ENCODE data around the gene CFAP410. TPM values are rescaled to one million over a fixed set of nuclear protein-coding genes. Genes with fewer than 3 reads are reported as not detected.
"Not testable (repeated sequence)": the region's sequence is repeated elsewhere in the genome, so short reads cannot be mapped to it uniquely, and the experiment has no call there.

Gene CFAP410
- total RNA-seq, 8 experiments from 2014 or later: 12.5 to 19.0 (median 16.7) TPM

DNA sequence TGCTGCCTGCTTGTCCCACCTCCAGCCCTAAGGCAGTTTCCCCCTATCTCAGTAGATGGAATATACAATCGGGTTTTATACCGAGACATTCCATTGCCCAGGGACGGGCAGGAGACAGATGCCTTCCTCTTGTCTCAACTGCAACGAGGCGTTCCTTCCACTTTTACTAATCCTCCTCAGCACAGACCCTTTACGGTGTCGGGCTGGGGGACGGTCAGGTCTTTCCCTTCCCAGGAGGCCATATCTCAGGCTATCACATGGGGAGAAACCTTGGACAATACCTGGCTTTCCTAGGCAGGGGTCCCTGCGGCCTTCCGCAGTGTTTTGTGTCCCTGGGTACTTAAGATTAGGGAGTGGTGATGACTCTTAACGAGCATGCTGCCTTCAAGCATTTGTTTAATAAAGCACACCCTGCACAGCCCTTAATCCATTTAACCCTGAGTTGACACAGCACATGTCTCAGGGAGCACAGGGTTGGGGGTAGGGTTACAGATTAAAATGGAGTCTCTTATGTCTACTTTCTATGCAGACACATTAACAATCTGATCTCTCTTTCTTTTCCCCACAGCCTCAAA, 55.9 kb downstream of the CFAP410 start:
- WGBS, 10 experiments: 80% methylated on average over 1 of the region's 11 CpGs; no CpG with 5 or more reads in 9 of the 10 experiments
- ATAC-seq (replicated peaks in 6 of 8); H3K27ac ChIP-seq; in situ Hi-C loops (cut with MboI; ENCODE audit: low pct_unique_long_range_greater_than_20kb in 2 of 9, low sequenced_read_pairs in 9 of 9, unreplicated experiment in 9 of 9); H3K4me3 ChIP-seq: not testable (repeated sequence)
- H3K4me1 ChIP-seq (replicated peaks in 1 of 2): peaks cover 13% of the 10 kb centered on the region in 2 donors

DNA sequence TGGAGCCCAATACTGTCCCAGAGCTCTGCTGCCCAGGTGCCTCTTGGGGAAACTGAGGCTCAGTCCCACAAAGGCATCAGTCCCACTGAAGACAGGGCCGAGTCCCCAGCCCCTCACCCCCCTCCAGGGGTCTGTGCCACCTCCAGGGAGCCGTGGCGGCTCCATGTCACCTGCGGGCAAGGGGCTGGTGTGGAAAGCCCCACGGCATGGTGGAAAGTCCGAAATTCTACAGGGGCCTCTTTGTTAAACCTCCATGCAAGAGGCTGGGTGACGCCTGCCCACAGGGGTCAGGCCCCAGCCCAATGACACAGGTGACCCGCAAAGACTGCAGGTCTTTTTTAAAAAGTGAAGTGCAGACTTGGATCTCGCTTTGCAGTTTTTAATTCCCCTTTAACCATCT, 56.8 kb downstream of the CFAP410 start:
- in situ Hi-C loops (cut with MboI; ENCODE audit: low pct_unique_long_range_greater_than_20kb in 2 of 9, low sequenced_read_pairs in 9 of 9, unreplicated experiment in 9 of 9): no loop called here
- WGBS, 10 experiments: 80 to 83% methylated on average over 1 to 2 of the region's 9 CpGs; no CpG with 5 or more reads in 8 of the 10 experiments
- H3K27ac ChIP-seq: no peak overlapping the region
- ATAC-seq (replicated peaks in 6 of 8): no peak
- H3K4me1 ChIP-seq (replicated peaks in 1 of 2): peaks cover 13% of the 10 kb centered on the region in 2 donors
- no peak overlapping the region for H3K4me3 ChIP-seq

GRCh38 chr21:44281801-44282200, 57.4 kb downstream of the CFAP410 start:
- ATAC-seq (replicated peaks in 6 of 8): no peak
- 80 to 97% (median 96%) methylated on average over 1 to 5 of the region's 9 CpGs; no CpG with 5 or more reads in 5 of the 10 experiments for WGBS, 10 experiments
- Histone ChIP-seq H3K4me3 (no peak overlapping the region), H3K27ac (no peak overlapping the region), H3K4me1 (replicated peaks in 1 of 2) (peaks cover 13% of the 10 kb centered on the region in 2 donors)
- in situ Hi-C loops (cut with MboI; ENCODE audit: low pct_unique_long_range_greater_than_20kb in 2 of 9, low sequenced_read_pairs in 9 of 9, unreplicated experiment in 9 of 9): no loop called here

DNA sequence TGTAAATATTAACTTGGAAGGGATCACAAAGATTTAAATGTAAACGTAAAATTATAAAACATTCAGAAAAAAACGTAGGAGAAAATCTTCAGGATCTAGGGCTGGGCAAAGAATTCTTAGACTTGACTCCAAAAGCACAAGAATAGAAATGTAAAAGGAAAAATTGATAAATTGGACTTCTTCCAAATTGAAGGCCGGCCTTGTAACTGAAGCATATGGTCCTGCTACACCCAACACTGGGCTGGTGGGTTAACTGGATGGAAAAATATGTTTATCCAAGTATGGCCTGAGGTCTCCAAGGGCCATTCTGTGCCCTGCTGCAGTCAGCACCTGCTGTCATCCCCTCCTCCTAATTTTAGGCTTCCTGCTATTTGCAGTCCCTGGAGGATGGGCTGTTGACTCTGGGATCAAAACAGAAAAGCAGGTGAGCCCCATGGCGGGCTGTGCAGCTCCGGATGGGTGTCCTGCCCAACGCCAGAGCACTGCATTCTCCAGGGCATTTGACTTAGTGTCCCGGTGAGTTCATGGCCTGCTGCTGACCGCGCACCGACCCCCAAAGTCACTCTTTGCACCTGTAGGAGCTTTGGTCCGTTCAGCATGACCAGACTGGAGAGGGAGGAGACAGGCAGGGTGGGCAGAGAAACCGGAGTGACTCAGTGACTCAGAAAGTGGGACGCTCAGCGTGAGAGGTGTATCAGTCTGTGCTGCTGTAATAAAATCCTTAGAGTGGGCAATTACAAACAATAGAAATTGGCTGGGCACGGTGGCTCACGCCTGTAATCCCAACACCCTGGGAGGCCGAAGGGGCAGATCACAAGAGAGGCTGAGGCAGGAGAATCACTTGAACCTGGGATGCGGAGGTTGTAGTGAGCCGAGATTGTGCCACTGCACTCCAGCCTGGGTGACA, 59.6 kb downstream of the CFAP410 start:
- ATAC-seq (replicated peaks in 6 of 8): peak in 1 of 8 experiments; percentile 36
- H3K27ac ChIP-seq: no peak overlapping the region
- no peak overlapping the region for H3K4me3 ChIP-seq
- in situ Hi-C loops (cut with MboI; ENCODE audit: low pct_unique_long_range_greater_than_20kb in 2 of 9, low sequenced_read_pairs in 9 of 9, unreplicated experiment in 9 of 9): no loop called here
- peaks cover 7 to 8% of the 10 kb centered on the region in 2 donors for H3K4me1 ChIP-seq (replicated peaks in 1 of 2)
- WGBS, 10 experiments: 42 to 100% (median 76%) methylated on average over 1 to 13 of the region's 19 CpGs

Other genes with a start within 250 kb of the CFAP410 start
- gene PWP2, start 232.0 kb downstream of the CFAP410 start, total RNA-seq: 10 to 100 TPM in 5 of 8 experiments, 1 to 10 TPM in 2, under 1 TPM in 1; 0.81 to 22.4 (median 10.8) TPM
- gene GATD3, start 205.7 kb downstream of the CFAP410 start, total RNA-seq: 10 to 100 TPM in 7 of 8 experiments, 1 to 10 TPM in 1; 9.5 to 85.8 (median 46.0) TPM
- 1 to 10 TPM in 4 of 8 experiments, under 1 TPM in 4; 0.09 to 8.9 (median 0.71) TPM for gene ICOSLG, start 98.4 kb downstream of the CFAP410 start, total RNA-seq
- 1 to 10 TPM in 1 of 8 experiments, under 1 TPM in 3, not detected in 4; 0.19 to 1.2 (median 0.26) TPM for gene DNMT3L, start 77.5 kb downstream of the CFAP410 start, total RNA-seq
- under 1 TPM in 7 of 8 experiments, not detected in 1; 0.05 to 0.58 (median 0.21) TPM for gene AIRE, start 53.5 kb downstream of the CFAP410 start, total RNA-seq
- 100 to 1,000 TPM in 2 of 8 experiments, 10 to 100 TPM in 6; 43.6 to 204 (median 61.9) TPM for gene PFKL, start 39.3 kb downstream of the CFAP410 start, total RNA-seq
- gene TRPM2, start 14.2 kb upstream of the CFAP410 start, total RNA-seq: under 1 TPM; 0.05 to 0.35 (median 0.15) TPM
- 1 to 10 TPM in 5 of 8 experiments, under 1 TPM in 3; 0.18 to 4.8 (median 2.6) TPM for gene LRRC3, start 116.1 kb upstream of the CFAP410 start, total RNA-seq
- gene KRTAP10-1, start 200.8 kb upstream of the CFAP410 start, total RNA-seq: 1 to 10 TPM in 1 of 8 experiments, under 1 TPM in 2, not detected in 5; 0.18 to 1.1 (median 0.25) TPM
- gene KRTAP10-2, start 212.1 kb upstream of the CFAP410 start, total RNA-seq: 1 to 10 TPM in 1 of 8 experiments, under 1 TPM in 3, not detected in 4; 0.17 to 1.1 (median 0.47) TPM
- gene KRTAP10-3, start 219.4 kb upstream of the CFAP410 start, total RNA-seq: 1 to 10 TPM in 1 of 8 experiments, under 1 TPM in 4, not detected in 3; 0.23 to 1.1 (median 0.46) TPM
- under 1 TPM in 3 of 8 experiments, not detected in 5; 0.41 to 1.00 (median 0.87) TPM for gene KRTAP10-4, start 234.3 kb upstream of the CFAP410 start, total RNA-seq
- gene KRTAP10-5, start 241.2 kb upstream of the CFAP410 start, total RNA-seq: 1 to 10 TPM in 1 of 8 experiments, under 1 TPM in 3, not detected in 4; 0.17 to 1.1 (median 0.43) TPM